Panc1 (cell line): Measurements from ENCODE around the gene SNAP23.

Experiments
- CTCF ChIP-seq: fragments of 450-650 bp; IDR thresholded peaks from 2 replicates; pipeline ENCODE4 v1.5.1; 2017; ENCODE audit warnings: mild to moderate bottlenecking
- TCF7L2 ChIP-seq: IDR thresholded peaks from 2 replicates; pipeline ENCODE4 v1.6.1; 2011; ENCODE audit warnings: mild to moderate bottlenecking, low read depth, low read length, inconsistent platforms

- TF ChIP-seq CTCF (no peak), TCF7L2 (no peak)
These were observed 15.6 kb downstream of the SNAP23 start for GRCh38 chr15:42511007-42511391.
